Measurements from ENCODE around the gene TMEM170B. TPM values are rescaled to one million over a fixed set of nuclear protein-coding genes. Genes with fewer than 3 reads are reported as not detected.

The TMEM170B gene
- total and polyA plus RNA-seq, 5 donors from 2014 or later: 0.06 to 0.27 (median 0.21) TPM; not detected in 1

GRCh38 chr6:11515763-11516162, 21.8 kb upstream of the TMEM170B start:
- Histone ChIP-seq H3K36me3 (ENCODE audit: control insufficient read depth, insufficient read depth, low read length) (peaks cover 2% of the 10 kb centered on the region), H3K27ac (ENCODE audit: insufficient read depth, low read length, poor library complexity, severe bottlenecking) (no peak overlapping the region), H3K4me1 (ENCODE audit: control insufficient read depth, insufficient read depth, low read length, poor library complexity, severe bottlenecking) (no peaks in the 10 kb centered on the region), H3K27me3 (ENCODE audit: control insufficient read depth, insufficient read depth, low read length) (peaks cover 40% of the 10 kb centered on the region), H3K4me3 (ENCODE audit: low read depth, low read length) (no peak overlapping the region), H3K9me3 (ENCODE audit: control insufficient read depth in 2 of 2, low read length in 2 of 2) (peaks cover 8 to 9% of the 10 kb centered on the region in 2 experiments)
- Mint-ChIP-seq H3K27ac (no peak overlapping the region), H3K4me3 (no peak overlapping the region), H3K4me1 (peaks cover 0 to 3% (median 0%) of the 10 kb centered on the region in 4 donors), H3K27me3 (peaks cover 61% of the 10 kb centered on the region), H3K36me3 (no peaks in the 10 kb centered on the region), H3K9me3 (peaks cover 1 to 6% (median 2%) of the 10 kb centered on the region in 7 donors)
- DNase-seq: no peak
- no peak for ATAC-seq (ENCODE audit: low read depth in 2 of 2)

GRCh38 chr6:11522812-11523605, 14.5 kb upstream of the TMEM170B start:
- H3K4me3 ChIP-seq (ENCODE audit: low read depth, low read length): no peak overlapping the region
- H3K9me3 Mint-ChIP-seq: peaks cover 0 to 6% (median 0%) of the 10 kb centered on the region in 7 donors
- DNase-seq (no peak), ATAC-seq (ENCODE audit: low read depth in 2 of 2) (no peak)
- H3K4me1 ChIP-seq (ENCODE audit: control insufficient read depth, insufficient read depth, low read length, poor library complexity, severe bottlenecking): no peaks in the 10 kb centered on the region
- H3K27ac Mint-ChIP-seq: no peak overlapping the region
- peaks cover 12% of the 10 kb centered on the region for H3K27me3 Mint-ChIP-seq
- no peak overlapping the region for H3K4me3 Mint-ChIP-seq
- H3K27me3 ChIP-seq (ENCODE audit: control insufficient read depth, insufficient read depth, low read length): peaks cover 21% of the 10 kb centered on the region
- H3K27ac ChIP-seq (ENCODE audit: insufficient read depth, low read length, poor library complexity, severe bottlenecking): no peak overlapping the region
- peaks cover 2 to 3% of the 10 kb centered on the region in 2 experiments for H3K9me3 ChIP-seq (ENCODE audit: control insufficient read depth in 2 of 2, low read length in 2 of 2)
- no peaks in the 10 kb centered on the region for H3K4me1 Mint-ChIP-seq
- no peaks in the 10 kb centered on the region for H3K36me3 Mint-ChIP-seq
- no peaks in the 10 kb centered on the region for H3K36me3 ChIP-seq (ENCODE audit: control insufficient read depth, insufficient read depth, low read length)

GRCh38 chr6:11525468-11526155, 11.9 kb upstream of the TMEM170B start:
- Histone ChIP-seq H3K4me3 (ENCODE audit: low read depth, low read length) (no peak overlapping the region), H3K27me3 (ENCODE audit: control insufficient read depth, insufficient read depth, low read length) (peaks cover 20% of the 10 kb centered on the region), H3K36me3 (ENCODE audit: control insufficient read depth, insufficient read depth, low read length) (no peaks in the 10 kb centered on the region), H3K4me1 (ENCODE audit: control insufficient read depth, insufficient read depth, low read length, poor library complexity, severe bottlenecking) (no peaks in the 10 kb centered on the region), H3K9me3 (ENCODE audit: control insufficient read depth in 2 of 2, low read length in 2 of 2) (no peaks in the 10 kb centered on the region), H3K27ac (ENCODE audit: insufficient read depth, low read length, poor library complexity, severe bottlenecking) (no peak overlapping the region)
- Mint-ChIP-seq H3K4me3 (no peak overlapping the region), H3K4me1 (no peaks in the 10 kb centered on the region), H3K9me3 (no peaks in the 10 kb centered on the region), H3K36me3 (no peaks in the 10 kb centered on the region), H3K27me3 (peaks cover 22% of the 10 kb centered on the region), H3K27ac (no peak overlapping the region)
- ATAC-seq (ENCODE audit: low read depth in 2 of 2): no peak
- no peak for DNase-seq

GRCh38 chr6:11526156-11526505, 11.4 kb upstream of the TMEM170B start:
- H3K4me3 Mint-ChIP-seq: no peak overlapping the region
- H3K4me1 Mint-ChIP-seq: no peaks in the 10 kb centered on the region
- Histone ChIP-seq H3K27me3 (ENCODE audit: control insufficient read depth, insufficient read depth, low read length) (peaks cover 20% of the 10 kb centered on the region), H3K27ac (ENCODE audit: insufficient read depth, low read length, poor library complexity, severe bottlenecking) (no peak overlapping the region), H3K9me3 (ENCODE audit: control insufficient read depth in 2 of 2, low read length in 2 of 2) (no peaks in the 10 kb centered on the region), H3K4me1 (ENCODE audit: control insufficient read depth, insufficient read depth, low read length, poor library complexity, severe bottlenecking) (no peaks in the 10 kb centered on the region), H3K36me3 (ENCODE audit: control insufficient read depth, insufficient read depth, low read length) (no peaks in the 10 kb centered on the region), H3K4me3 (ENCODE audit: low read depth, low read length) (no peak overlapping the region)
- no peak for DNase-seq
- H3K27ac Mint-ChIP-seq: no peak overlapping the region
- H3K9me3 Mint-ChIP-seq: no peaks in the 10 kb centered on the region
- ATAC-seq (ENCODE audit: low read depth in 2 of 2): no peak
- no peaks in the 10 kb centered on the region for H3K36me3 Mint-ChIP-seq
- H3K27me3 Mint-ChIP-seq: peaks cover 25% of the 10 kb centered on the region

GRCh38 chr6:11527274-11527870, 10.2 kb upstream of the TMEM170B start:
- no peak overlapping the region for H3K27ac Mint-ChIP-seq
- H3K4me3 Mint-ChIP-seq: no peak overlapping the region
- H3K9me3 Mint-ChIP-seq: no peaks in the 10 kb centered on the region
- no peaks in the 10 kb centered on the region for H3K4me1 ChIP-seq (ENCODE audit: control insufficient read depth, insufficient read depth, low read length, poor library complexity, severe bottlenecking)
- no peaks in the 10 kb centered on the region for H3K36me3 ChIP-seq (ENCODE audit: control insufficient read depth, insufficient read depth, low read length)
- ATAC-seq (ENCODE audit: low read depth in 2 of 2) (no peak), DNase-seq (no peak)
- H3K9me3 ChIP-seq (ENCODE audit: control insufficient read depth in 2 of 2, low read length in 2 of 2): no peaks in the 10 kb centered on the region
- H3K27me3 Mint-ChIP-seq: peaks cover 31% of the 10 kb centered on the region
- H3K36me3 Mint-ChIP-seq: no peaks in the 10 kb centered on the region
- H3K4me1 Mint-ChIP-seq: no peaks in the 10 kb centered on the region
- H3K4me3 ChIP-seq (ENCODE audit: low read depth, low read length): no peak overlapping the region
- H3K27ac ChIP-seq (ENCODE audit: insufficient read depth, low read length, poor library complexity, severe bottlenecking): no peak overlapping the region
- H3K27me3 ChIP-seq (ENCODE audit: control insufficient read depth, insufficient read depth, low read length): peaks cover 24% of the 10 kb centered on the region

- Mint-ChIP-seq H3K4me1 (no peaks in the 10 kb centered on the region), H3K9me3 (no peaks in the 10 kb centered on the region), H3K36me3 (no peaks in the 10 kb centered on the region), H3K27ac (no peak overlapping the region), H3K27me3 (peaks cover 38% of the 10 kb centered on the region), H3K4me3 (no peak overlapping the region)
- H3K36me3 ChIP-seq (ENCODE audit: control insufficient read depth, insufficient read depth, low read length): no peaks in the 10 kb centered on the region
- H3K4me3 ChIP-seq (ENCODE audit: low read depth, low read length): no peak overlapping the region
- no peaks in the 10 kb centered on the region for H3K9me3 ChIP-seq (ENCODE audit: control insufficient read depth in 2 of 2, low read length in 2 of 2)
- H3K4me1 ChIP-seq (ENCODE audit: control insufficient read depth, insufficient read depth, low read length, poor library complexity, severe bottlenecking): no peaks in the 10 kb centered on the region
- no peak for ATAC-seq (ENCODE audit: low read depth in 2 of 2)
- DNase-seq: no peak
- H3K27ac ChIP-seq (ENCODE audit: insufficient read depth, low read length, poor library complexity, severe bottlenecking): no peak overlapping the region
- H3K27me3 ChIP-seq (ENCODE audit: control insufficient read depth, insufficient read depth, low read length): peaks cover 13% of the 10 kb centered on the region
Measured at GRCh38 chr6:11528996-11529395, 8.6 kb upstream of the TMEM170B start.

GRCh38 chr6:11532097-11532496, 5.5 kb upstream of the TMEM170B start:
- Histone ChIP-seq H3K36me3 (ENCODE audit: control insufficient read depth, insufficient read depth, low read length) (no peaks in the 10 kb centered on the region), H3K9me3 (ENCODE audit: control insufficient read depth in 2 of 2, low read length in 2 of 2) (no peaks in the 10 kb centered on the region), H3K27me3 (ENCODE audit: control insufficient read depth, insufficient read depth, low read length) (peaks cover 26% of the 10 kb centered on the region), H3K27ac (ENCODE audit: insufficient read depth, low read length, poor library complexity, severe bottlenecking) (no peak overlapping the region), H3K4me1 (ENCODE audit: control insufficient read depth, insufficient read depth, low read length, poor library complexity, severe bottlenecking) (peaks cover 7% of the 10 kb centered on the region), H3K4me3 (ENCODE audit: low read depth, low read length) (no peak overlapping the region)
- Mint-ChIP-seq H3K27ac (no peak overlapping the region), H3K36me3 (no peaks in the 10 kb centered on the region), H3K9me3 (no peaks in the 10 kb centered on the region), H3K27me3 (peaks cover 66% of the 10 kb centered on the region), H3K4me3 (no peak overlapping the region), H3K4me1 (peaks cover 0 to 5% (median 4%) of the 10 kb centered on the region in 4 donors)
- no peak for ATAC-seq (ENCODE audit: low read depth in 2 of 2)
- no peak for DNase-seq
